SU-DHL-6 (cell line): ENCODE measurements around the gene DAG1.

Experiments
- H2AFZ ChIP-seq: fragments of 200-600 bp; sonication (generic); 2 replicates; pipeline ENCODE4 v1.6.1; 2014; ENCODE audit warnings: low read depth, mild to moderate bottlenecking, moderate library complexity, mixed read lengths, antibody characterized with exemption, low read length; ENCODE audit not compliant: severe bottlenecking
- H3F3A ChIP-seq: fragments of 200-600 bp; shearing (Covaris generic); 2 replicates; pipeline ENCODE4 v1.6.0; 2016; ENCODE audit warnings: antibody characterized with exemption, mild to moderate bottlenecking; ENCODE audit not compliant: insufficient read depth
- H3K27ac ChIP-seq: fragments of 200-600 bp; sonication (generic); 2 replicates; pipeline ENCODE4 v1.5.1; 2016; ENCODE audit warnings: low read depth, mild to moderate bottlenecking, low read length, moderate library complexity, mixed read lengths
- H3K27me3 ChIP-seq: fragments of 200-600 bp; sonication (generic), shearing (Covaris generic); 2 replicates; pipeline ENCODE4 v1.6.0; 2014; ENCODE audit warnings: mild to moderate bottlenecking, low read length
- H3K36me3 ChIP-seq: fragments of 200-600 bp; sonication (generic); 2 replicates; pipeline ENCODE4 v1.6.1; 2014; ENCODE audit warnings: mild to moderate bottlenecking, low read length, mixed read lengths
- H3K4me2 ChIP-seq: fragments of 300-600, 200-600 bp; shearing (Covaris generic), sonication (generic); 2 replicates; pipeline ENCODE4 v1.6.0; 2014; ENCODE audit warnings: low read length, low read depth, mild to moderate bottlenecking; ENCODE audit not compliant: poor library complexity, severe bottlenecking
- H3K4me3 ChIP-seq: fragments of 200-600 bp; sonication (generic); 2 replicates; pipeline ENCODE4 v1.5.1; 2014; ENCODE audit warnings: antibody characterized with exemption, low read length, mild to moderate bottlenecking, mixed read lengths; ENCODE audit not compliant: insufficient read depth, poor library complexity, severe bottlenecking
- H3K79me2 ChIP-seq: fragments of 200-600 bp; sonication (generic); 2 replicates; pipeline ENCODE4 v1.6.1; 2014; ENCODE audit warnings: mild to moderate bottlenecking, low read length, moderate library complexity; ENCODE audit not compliant: insufficient read depth
- H3K9ac ChIP-seq: fragments of 200-600 bp; sonication (generic); 2 replicates; pipeline ENCODE4 v1.7.0; 2014; ENCODE audit warnings: mild to moderate bottlenecking, low read length
- H3K9me2 ChIP-seq: fragments of 200-600 bp; sonication (generic); replicated peaks from 2 replicates; pipeline ENCODE4 v1.6.1; 2014; ENCODE audit warnings: low read length; ENCODE audit not compliant: insufficient read depth
- H3K9me3 ChIP-seq: fragments of 200-600 bp; sonication (generic); 2 replicates; pipeline ENCODE4 v1.6.1; 2014; ENCODE audit warnings: low read length, mixed read lengths; ENCODE audit not compliant: insufficient read depth
- H4K20me1 ChIP-seq: fragments of 200-600 bp; sonication (generic); 2 replicates; pipeline ENCODE4 v1.6.1; 2014; ENCODE audit warnings: low read depth, mild to moderate bottlenecking, antibody characterized with exemption, low read length, moderate library complexity, mixed read lengths
- CTCF ChIP-seq: fragments of 200-600 bp; sonication (generic); IDR thresholded peaks from one replicate; pipeline ENCODE4 v1.5.1; 2017; ENCODE audit warnings: antibody characterized with exemption, mild to moderate bottlenecking, low read length, moderate library complexity; ENCODE audit not compliant: insufficient read depth, poor library complexity, severe bottlenecking
- EZH2phosphoT487 ChIP-seq: fragments of 200-600 bp; sonication (generic), shearing (Covaris generic); conservative IDR thresholded peaks from 2 replicates; pipeline ENCODE4 v1.6.1; 2018; ENCODE audit warnings: mild to moderate bottlenecking, antibody characterized with exemption, low read length, moderate library complexity, mixed read lengths

DAG1 gene

DNA sequence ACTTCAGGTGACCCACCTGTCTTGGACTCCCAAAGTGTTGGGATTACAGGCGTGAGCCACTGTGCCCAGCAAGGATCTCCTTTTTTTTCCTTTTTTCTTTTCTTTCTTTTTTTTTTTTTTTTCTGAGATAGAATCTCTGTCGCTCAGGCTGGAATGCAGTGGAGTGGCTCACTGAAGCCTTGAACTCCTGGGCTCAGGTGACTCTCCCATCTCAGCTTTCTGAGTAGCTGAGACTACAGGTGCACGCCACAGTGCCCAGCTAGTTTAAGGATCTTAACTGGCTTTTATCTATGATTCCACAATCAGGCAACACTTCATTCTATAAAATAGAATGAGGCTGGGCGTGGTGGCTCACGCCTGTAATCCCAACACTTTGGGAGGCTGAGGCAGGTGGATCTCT, 24.7 kb upstream of the DAG1 start:
- Histone ChIP-seq H4K20me1 (no peaks in the 10 kb centered on the region), H2AFZ (no peak overlapping the region), H3K4me3 (no peak overlapping the region), H3K9me2 (no peaks in the 10 kb centered on the region), H3K79me2 (no peaks in the 10 kb centered on the region), H3K36me3 (no peaks in the 10 kb centered on the region), H3K9ac (no peak overlapping the region), H3K4me2 (no peak overlapping the region), H3K27me3 (no peaks in the 10 kb centered on the region), H3K9me3 (no peaks in the 10 kb centered on the region), H3F3A (peaks cover 4% of the 10 kb centered on the region), H3K27ac (no peak overlapping the region)
- TF ChIP-seq CTCF (no peak), EZH2phosphoT487 (no peak)

DNA sequence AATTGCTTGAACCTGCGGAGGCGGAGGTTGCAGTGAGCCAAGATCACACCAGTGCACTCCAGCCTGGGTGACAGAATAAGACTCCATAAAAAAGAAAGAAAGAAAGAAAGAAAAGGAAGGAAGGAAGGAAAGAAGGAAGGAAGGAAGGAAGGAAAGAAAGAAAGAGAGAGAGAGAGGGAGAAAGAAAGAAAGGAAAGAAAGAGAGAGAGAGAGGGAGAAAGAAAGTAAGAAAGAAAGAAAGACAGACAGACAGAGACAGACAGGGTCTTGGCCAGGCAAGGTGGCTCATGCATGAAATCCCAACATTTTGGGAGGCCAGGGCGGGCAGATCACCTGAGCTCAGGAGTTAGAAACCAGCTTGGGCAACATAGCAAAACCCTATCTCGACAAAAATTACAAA, 16.4 kb upstream of the DAG1 start:
- Histone ChIP-seq H3K4me2 (no peak overlapping the region), H3K36me3 (no peaks in the 10 kb centered on the region), H3K79me2 (no peaks in the 10 kb centered on the region), H3K9me2 (no peaks in the 10 kb centered on the region), H4K20me1 (no peaks in the 10 kb centered on the region), H3K9ac (no peak overlapping the region), H3K9me3 (no peaks in the 10 kb centered on the region), H3F3A (no peaks in the 10 kb centered on the region), H2AFZ (no peak overlapping the region), H3K4me3 (no peak overlapping the region), H3K27me3 (no peaks in the 10 kb centered on the region), H3K27ac (no peak overlapping the region)
- no peak for TF ChIP-seq CTCF
- TF ChIP-seq EZH2phosphoT487, result no peak

DNA sequence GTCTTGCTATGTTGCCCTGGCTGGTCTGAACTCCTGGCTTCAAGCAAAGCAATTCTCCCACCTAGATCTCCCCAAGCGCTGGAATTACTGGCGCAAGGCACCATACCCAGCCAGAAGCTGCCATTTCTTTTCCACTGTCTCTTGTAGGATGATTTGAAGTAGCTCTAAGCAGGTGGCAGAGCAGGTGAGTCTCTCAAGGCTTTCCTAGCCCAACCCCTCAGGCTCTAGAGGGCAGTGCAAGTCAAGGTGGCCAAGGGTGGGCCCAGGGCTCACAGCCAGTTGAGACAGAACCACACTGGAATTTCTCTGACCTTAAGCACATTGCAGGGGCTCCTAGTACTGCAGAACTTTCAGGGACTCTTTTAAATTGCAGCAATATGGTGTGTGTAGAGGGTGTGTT, 15.6 kb upstream of the DAG1 start:
- no peaks in the 10 kb centered on the region for H3F3A ChIP-seq
- H3K9ac ChIP-seq, result no peak overlapping the region
- no peak overlapping the region for H3K27ac ChIP-seq
- H3K9me2 ChIP-seq, result no peaks in the 10 kb centered on the region
- no peak overlapping the region for H2AFZ ChIP-seq
- H3K4me3 ChIP-seq, result no peak overlapping the region
- H4K20me1 ChIP-seq, result no peaks in the 10 kb centered on the region
- no peak overlapping the region for H3K4me2 ChIP-seq
- no peaks in the 10 kb centered on the region for H3K27me3 ChIP-seq
- no peaks in the 10 kb centered on the region for H3K36me3 ChIP-seq
- H3K9me3 ChIP-seq, result no peaks in the 10 kb centered on the region
- no peaks in the 10 kb centered on the region for H3K79me2 ChIP-seq
- TF ChIP-seq CTCF (no peak), EZH2phosphoT487 (no peak)
